K562 (cell line): ENCODE measurements around the gene FBN3.

Experiments
- ETV1 ChIP-seq: fragments of 450-650 bp; conservative IDR thresholded peaks from 2 replicates; pipeline ENCODE4 v1.6.1; 2016; ENCODE audit warnings: missing genetic modification characterization, control low read depth, low read depth, missing compliant biosample characterization
- SIN3B ChIP-seq: fragments of 450-650 bp; IDR thresholded peaks from 2 replicates; pipeline ENCODE4 v1.6.1; 2017; ENCODE audit warnings: low read depth, mild to moderate bottlenecking, moderate library complexity

DNA sequence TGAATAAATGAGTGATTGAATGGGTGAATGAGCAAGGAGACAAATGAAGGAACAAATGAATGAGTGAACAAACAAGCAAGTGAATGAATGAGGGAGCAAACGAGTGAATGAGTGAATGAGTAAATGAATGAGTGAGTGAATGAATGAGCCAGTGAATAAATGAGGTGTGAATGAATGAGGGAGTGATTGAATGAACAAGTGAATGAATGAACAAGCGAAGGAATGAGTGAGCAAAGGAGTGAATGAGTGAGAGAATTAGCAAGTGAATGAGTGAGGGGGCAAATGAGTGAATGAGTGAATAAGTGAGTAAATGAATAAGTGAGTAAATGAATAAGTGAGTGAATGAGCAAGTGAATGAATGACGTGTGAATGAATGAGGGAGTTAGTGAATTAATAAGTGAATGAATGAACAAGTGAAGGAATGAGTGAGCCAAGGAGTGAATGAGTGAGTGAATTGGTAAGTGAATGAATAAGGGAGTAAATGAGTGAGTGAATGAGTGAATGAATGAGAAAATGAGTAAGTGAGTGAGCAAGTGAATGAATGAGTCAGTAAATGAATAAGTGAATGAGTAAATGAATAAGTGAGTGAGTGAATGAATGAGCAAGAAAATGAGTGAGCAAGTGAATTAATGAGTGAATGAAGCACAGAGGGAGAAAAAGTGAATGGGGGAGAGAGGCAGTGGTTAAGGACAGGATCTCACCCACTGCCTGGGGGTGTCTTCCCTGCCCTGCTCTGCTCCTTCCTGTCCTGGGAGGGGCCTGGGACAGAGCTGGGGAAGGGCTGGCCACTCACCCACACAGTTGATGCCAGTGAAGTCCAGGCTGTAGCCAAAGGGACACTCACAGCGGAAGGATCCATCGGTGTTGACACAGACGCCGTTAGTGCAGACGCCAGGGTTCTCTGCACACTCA, 60.4 kb downstream of the FBN3 start:
- no peak for TF ChIP-seq SIN3B
- TF ChIP-seq ETV1: no peak
